Loucy (cell line): ENCODE results near the gene RAB22A.
"Not testable (repeated sequence)": the region's sequence is repeated elsewhere in the genome, so short reads cannot be mapped to it uniquely, and the experiment has no call there.

Experiments used
- H2AFZ ChIP-seq: fragments of 200-600 bp; sonication (generic); 2 replicates; pipeline ENCODE4 v1.6.0; 2016; ENCODE audit warnings: antibody characterized with exemption, mild to moderate bottlenecking, low read length, moderate library complexity
- H3F3A ChIP-seq: fragments of 200-600 bp; 2 replicates; pipeline ENCODE4 v1.6.0; 2016; ENCODE audit warnings: antibody characterized with exemption, low read depth, mild to moderate bottlenecking
- H3K27me3 ChIP-seq: fragments of 200-600 bp; sonication (generic); 2 replicates; pipeline ENCODE4 v1.6.1; 2014; ENCODE audit warnings: low read length, mild to moderate bottlenecking; ENCODE audit not compliant: insufficient read depth, poor library complexity, severe bottlenecking
- H3K36me3 ChIP-seq: fragments of 200-600 bp; sonication (generic); 2 replicates; pipeline ENCODE4 v1.6.1; 2016; ENCODE audit warnings: low read length; ENCODE audit not compliant: insufficient read depth
- H3K4me1 ChIP-seq: fragments of 200-600 bp; sonication (generic); 2 replicates; pipeline ENCODE4 v1.5.1; 2014; ENCODE audit warnings: low read length, mild to moderate bottlenecking; ENCODE audit not compliant: insufficient read depth, poor library complexity, severe bottlenecking
- H3K4me2 ChIP-seq: fragments of 200-600 bp; sonication (generic); 2 replicates; pipeline ENCODE4 v1.6.0; 2014; ENCODE audit warnings: antibody characterized with exemption, low read length, low read depth, mild to moderate bottlenecking; ENCODE audit not compliant: poor library complexity, severe bottlenecking
- H3K4me3 ChIP-seq: fragments of 200-600 bp; sonication (generic); 2 replicates; pipeline ENCODE4 v1.5.1; 2014; ENCODE audit warnings: low read length, mild to moderate bottlenecking, mixed read lengths; ENCODE audit not compliant: poor library complexity, severe bottlenecking
- H3K79me2 ChIP-seq: fragments of 200-600 bp; sonication (generic); 2 replicates; pipeline ENCODE4 v1.6.1; 2014; ENCODE audit warnings: low read length; ENCODE audit not compliant: insufficient read depth
- H3K9ac ChIP-seq: fragments of 200-600 bp; sonication (generic); 2 replicates; pipeline ENCODE4 v1.6.0; 2014; ENCODE audit warnings: mild to moderate bottlenecking, low read depth, low read length, moderate library complexity; ENCODE audit not compliant: poor library complexity, severe bottlenecking
- H3K9me2 ChIP-seq: fragments of 200-600 bp; sonication (generic); replicated peaks from 2 replicates; pipeline ENCODE4 v1.6.1; 2016; ENCODE audit warnings: low read depth, low read length, mixed read lengths
- H3K9me3 ChIP-seq: fragments of 200-600 bp; sonication (generic); 2 replicates; pipeline ENCODE4 v1.6.1; 2014; ENCODE audit warnings: mild to moderate bottlenecking, antibody characterized with exemption, low read length, low read depth; ENCODE audit not compliant: insufficient read depth
- H4K20me1 ChIP-seq: fragments of 200-600 bp; sonication (generic); 2 replicates; pipeline ENCODE4 v1.6.0; 2014; ENCODE audit warnings: antibody characterized with exemption, low read length, mild to moderate bottlenecking; ENCODE audit not compliant: insufficient read depth, poor library complexity, severe bottlenecking
- CTCF ChIP-seq: fragments of 200-600 bp; sonication (generic); conservative IDR thresholded peaks from 2 replicates; pipeline ENCODE4 v1.5.1; 2014; ENCODE audit warnings: mild to moderate bottlenecking, antibody characterized with exemption, low read length
- EZH2phosphoT487 ChIP-seq: fragments of 200-600 bp; IDR thresholded peaks from 2 replicates; pipeline ENCODE4 v1.6.1; 2018; ENCODE audit warnings: antibody characterized with exemption, mild to moderate bottlenecking, moderate library complexity, borderline replicate concordance

RAB22A gene

DNA sequence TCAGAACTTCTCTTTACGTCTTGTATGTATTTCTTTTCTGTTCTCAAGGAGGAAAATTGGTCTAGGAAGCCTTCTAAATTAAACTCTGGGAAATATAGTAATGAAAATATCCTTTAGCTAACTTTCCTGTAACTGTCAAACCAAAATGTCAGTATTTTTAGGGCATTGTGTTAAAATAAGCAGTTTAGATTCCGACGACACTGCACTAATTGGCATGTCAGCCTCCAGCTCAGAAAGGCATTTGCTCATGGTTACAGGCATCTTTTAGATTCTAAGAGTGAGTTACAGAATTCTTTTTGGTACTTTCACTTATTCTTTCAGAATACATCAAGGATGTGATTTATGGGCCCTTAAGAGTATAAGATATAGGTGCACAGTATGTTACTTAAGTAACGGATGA lies 53.5 kb downstream of the RAB22A start:
- Histone ChIP-seq H3K9me3 (no peaks in the 10 kb centered on the region), H3K36me3 (peaks cover 39% of the 10 kb centered on the region; the same call in 1 of the 2 replicates), H3K4me1 (peaks cover 3% of the 10 kb centered on the region), H2AFZ (no peak overlapping the region), H3K27me3 (no peaks in the 10 kb centered on the region), H3K4me2 (no peak overlapping the region), H3K79me2 (no peaks in the 10 kb centered on the region), H3F3A (no peaks in the 10 kb centered on the region), H3K9me2 (no peaks in the 10 kb centered on the region), H3K9ac (no peak overlapping the region), H3K4me3 (no peak overlapping the region), H4K20me1 (no peaks in the 10 kb centered on the region)
- TF ChIP-seq CTCF, result no peak
- TF ChIP-seq EZH2phosphoT487, result no peak

DNA sequence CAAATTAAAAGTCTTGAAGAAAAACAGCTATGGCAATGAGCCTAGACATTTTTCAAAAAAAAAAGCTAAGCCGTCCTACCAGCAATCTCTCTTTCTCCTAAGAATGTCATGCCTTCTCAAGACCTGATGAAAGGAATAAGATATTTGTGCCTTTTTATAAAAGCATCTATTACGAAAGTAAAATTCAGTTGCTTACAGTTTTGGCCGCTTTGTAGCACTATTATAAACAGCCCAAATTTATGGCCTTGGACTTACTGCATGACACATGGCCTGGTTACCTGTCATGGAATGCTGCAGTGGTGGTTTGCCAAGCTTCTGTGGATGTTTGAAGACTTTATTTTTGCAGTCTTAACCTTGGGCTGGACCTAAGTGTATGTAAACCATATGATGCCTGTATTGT lies 57.4 kb downstream of the RAB22A start:
- Histone ChIP-seq H3K27me3 (no peaks in the 10 kb centered on the region), H4K20me1 (no peaks in the 10 kb centered on the region), H3K36me3 (peaks cover 13% of the 10 kb centered on the region; the same call in 1 of the 2 replicates), H3K9me3 (no peaks in the 10 kb centered on the region), H3K9me2 (no peaks in the 10 kb centered on the region), H3K9ac (no peak overlapping the region), H3K79me2 (no peaks in the 10 kb centered on the region), H3K4me2 (no peak overlapping the region), H3F3A (no peaks in the 10 kb centered on the region), H3K4me3 (no peak overlapping the region), H3K4me1 (no peaks in the 10 kb centered on the region), H2AFZ (no peak overlapping the region)
- no peak for TF ChIP-seq CTCF
- TF ChIP-seq EZH2phosphoT487, result no peak

DNA sequence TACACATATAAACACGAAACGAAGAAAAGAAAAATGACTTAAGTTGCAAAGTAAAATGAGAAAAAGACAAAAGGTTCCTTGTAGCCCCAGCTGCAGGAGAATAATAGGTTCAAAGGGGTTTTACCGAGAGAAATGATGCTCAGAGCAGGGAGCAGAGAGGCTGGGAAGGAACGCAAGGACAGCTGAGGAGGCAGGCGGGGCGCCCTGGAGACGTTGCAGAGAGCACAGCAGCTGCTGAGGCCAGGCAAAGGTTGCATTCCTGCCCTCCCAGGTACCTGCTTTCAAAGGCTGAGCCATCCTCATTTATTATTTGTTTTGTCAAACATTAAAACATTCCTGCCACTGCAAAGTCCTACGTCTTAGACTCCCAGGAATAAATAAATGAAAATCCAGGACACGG lies 63.3 kb downstream of the RAB22A start:
- H2AFZ ChIP-seq, result no peak overlapping the region
- H4K20me1 ChIP-seq, result no peaks in the 10 kb centered on the region
- H3K9me3 ChIP-seq, result no peaks in the 10 kb centered on the region
- H3K4me2 ChIP-seq, result no peak overlapping the region
- no peaks in the 10 kb centered on the region for H3K79me2 ChIP-seq
- H3K36me3 ChIP-seq, result no peaks in the 10 kb centered on the region
- H3K27me3 ChIP-seq, result no peaks in the 10 kb centered on the region
- no peak overlapping the region for H3K4me3 ChIP-seq
- no peak overlapping the region for H3K9ac ChIP-seq
- no peak for TF ChIP-seq EZH2phosphoT487
- no peak for TF ChIP-seq CTCF
- H3K4me1 ChIP-seq, result no peaks in the 10 kb centered on the region
- no peaks in the 10 kb centered on the region for H3F3A ChIP-seq
- no peaks in the 10 kb centered on the region for H3K9me2 ChIP-seq

DNA sequence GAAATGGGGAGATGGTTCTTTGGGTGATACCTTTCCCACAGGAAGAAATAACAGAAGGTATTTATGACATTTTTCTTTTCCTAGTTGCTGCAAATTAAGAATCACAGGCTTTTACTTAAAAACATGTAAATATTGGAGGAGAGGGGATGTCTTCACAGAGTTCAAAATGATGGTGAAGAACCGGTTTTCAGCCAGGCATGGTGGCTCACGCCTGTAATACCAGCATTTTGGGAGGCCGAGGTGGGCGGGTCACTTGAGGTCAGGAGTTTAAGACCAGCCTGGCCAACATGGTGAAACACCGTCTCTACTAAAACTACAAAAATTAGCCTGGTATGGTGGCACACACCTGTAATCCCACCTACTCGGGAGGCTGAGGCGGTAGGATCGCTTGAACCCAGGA lies 63.8 kb downstream of the RAB22A start:
- not testable (repeated sequence) for H3K27me3 ChIP-seq, H2AFZ ChIP-seq, H3K4me2 ChIP-seq, H3K36me3 ChIP-seq, H4K20me1 ChIP-seq, H3K4me1 ChIP-seq, H3K9me2 ChIP-seq, H3K9ac ChIP-seq, H3K9me3 ChIP-seq, H3K79me2 ChIP-seq, H3K4me3 ChIP-seq, H3F3A ChIP-seq
